CD1c-positive myeloid dendritic cell (primary cell): ENCODE measurements around the gene ADAM23.

Experiments used
- DNase-seq: peaks from one replicate; pipeline ENCODE4 v3.0.0-alpha.2; 2016; ENCODE audit errors: extremely low spot score

Gene ADAM23

DNA sequence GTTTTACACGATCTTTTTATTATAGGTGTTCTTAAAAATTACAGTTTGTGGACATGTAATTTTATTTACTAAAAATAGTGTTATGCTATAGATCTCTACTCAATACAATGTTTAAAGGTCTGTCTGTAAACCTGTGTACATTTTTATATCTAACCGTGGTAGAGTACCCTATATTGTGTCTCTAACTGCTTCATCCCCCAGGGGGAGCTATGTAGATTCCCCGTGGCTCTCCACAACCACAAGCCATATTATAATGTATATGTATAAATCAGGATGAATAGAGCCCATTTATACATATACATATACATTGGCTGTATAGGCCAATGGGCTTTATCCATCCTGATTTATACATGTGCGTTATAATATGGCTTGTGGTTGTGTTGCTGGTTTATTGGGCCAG is 59.4 kb downstream of the ADAM23 start:
- no peak for DNase-seq

DNA sequence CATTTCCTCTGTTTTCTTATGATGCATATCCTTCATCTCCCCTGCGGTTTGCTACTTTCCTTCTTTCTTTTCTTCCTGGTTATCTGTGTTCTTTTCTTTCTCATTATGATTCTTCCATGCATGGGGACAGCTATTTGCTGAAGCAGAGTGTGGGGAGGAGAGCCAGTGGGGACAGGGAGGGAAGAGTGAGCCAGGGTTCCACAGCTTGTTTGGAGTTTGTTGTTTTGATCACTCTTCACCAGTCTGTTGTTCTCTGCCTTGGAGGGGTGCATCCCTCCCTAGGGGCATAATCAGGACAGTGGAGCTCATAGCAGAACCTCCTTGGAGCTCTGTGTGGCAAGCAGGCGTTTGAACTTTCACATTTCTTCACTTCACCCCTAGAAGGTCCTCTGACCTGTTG is 68.0 kb downstream of the ADAM23 start:
- no peak for DNase-seq

- DNase-seq = no peak
These were observed 69.7 kb downstream of the ADAM23 start for GRCh38 chr2:206512999-206513398.

DNA sequence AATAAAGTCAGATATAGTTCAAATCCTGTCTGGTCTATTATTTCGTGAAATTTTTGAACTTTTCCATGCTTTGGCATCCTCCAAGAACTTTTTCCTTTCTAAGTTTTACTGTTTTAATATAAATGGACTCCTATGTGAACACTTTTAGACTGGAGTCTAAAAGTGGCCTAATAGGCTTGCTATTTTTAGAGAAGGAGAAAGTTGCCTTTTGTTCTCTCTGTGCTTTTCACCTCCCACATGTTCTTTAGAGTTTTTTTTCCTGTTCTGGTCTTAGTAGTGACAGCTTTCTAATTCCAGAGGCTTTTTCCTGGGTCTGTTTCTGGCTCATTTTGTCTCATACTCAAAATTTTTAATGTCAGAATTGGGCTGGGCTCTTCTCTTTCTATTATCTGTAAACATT is 72.2 kb downstream of the ADAM23 start:
- no peak for DNase-seq

GRCh38 chr2:206518997-206519396 is 75.7 kb downstream of the ADAM23 start:
- DNase-seq = no peak

- DNase-seq = no peak
These were observed 77.1 kb downstream of the ADAM23 start for GRCh38 chr2:206520450-206520849.

DNA sequence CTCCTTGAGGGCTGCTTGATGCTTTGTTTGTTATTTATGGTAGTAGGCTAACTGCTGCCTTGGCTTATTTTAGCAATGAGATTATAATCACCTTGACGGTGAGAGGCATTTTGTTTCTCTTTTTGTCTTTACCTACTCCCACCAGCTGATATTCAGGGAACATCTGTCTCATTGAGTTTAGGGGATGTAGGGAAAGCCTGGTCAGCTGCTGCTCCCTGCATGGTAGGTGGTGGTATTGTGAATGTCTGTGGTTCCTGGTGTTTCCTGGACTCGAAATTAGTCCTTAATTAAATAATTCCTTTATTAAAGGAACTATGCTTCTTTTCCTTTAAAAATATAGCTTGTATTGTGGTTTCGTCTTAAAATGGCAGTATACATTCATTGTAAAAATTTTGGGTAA is 77.8 kb downstream of the ADAM23 start:
- no peak for DNase-seq

- DNase-seq = no peak
These were observed 78.3 kb downstream of the ADAM23 start for GRCh38 chr2:206521612-206522011.

DNA sequence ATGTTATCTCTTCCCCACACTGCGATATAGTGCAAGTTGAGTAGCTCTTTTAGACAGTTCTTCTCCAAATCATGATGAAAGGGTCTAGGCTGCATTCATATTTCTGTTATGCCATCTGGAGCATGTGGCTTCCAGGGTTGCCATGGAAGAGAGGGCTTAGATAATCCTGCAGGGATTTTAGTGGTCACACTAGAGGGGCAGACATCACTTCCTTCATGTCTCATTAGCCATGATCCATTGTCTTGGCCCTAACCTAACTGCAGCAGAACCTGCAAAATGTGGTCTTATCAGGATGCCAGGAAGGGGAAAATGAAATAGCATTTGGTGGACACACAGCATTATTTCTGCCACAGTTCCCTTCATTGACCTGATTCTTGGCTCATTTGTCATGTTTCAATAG is 83.1 kb downstream of the ADAM23 start:
- no peak for DNase-seq

DNA sequence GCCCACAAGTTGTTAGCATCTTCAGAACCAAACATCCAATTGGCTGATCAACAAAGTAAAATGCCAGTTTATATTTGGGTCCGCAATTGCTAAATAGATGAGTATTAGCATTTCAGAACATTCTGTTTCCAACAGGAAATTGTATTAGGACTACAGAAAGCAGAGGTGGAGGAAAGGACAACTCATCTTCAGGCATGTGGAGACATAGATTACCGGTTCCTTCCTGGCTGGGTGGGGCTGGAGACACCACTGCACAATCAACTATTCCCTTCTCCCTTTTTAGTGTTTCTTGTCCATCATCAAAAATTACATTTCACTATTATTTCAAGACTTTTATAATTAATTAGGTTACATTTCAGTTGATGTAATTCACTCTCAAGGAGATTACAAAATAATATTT is 83.8 kb downstream of the ADAM23 start:
- no peak for DNase-seq

GRCh38 chr2:206530727-206531126 is 87.4 kb downstream of the ADAM23 start:
- no peak for DNase-seq

DNA sequence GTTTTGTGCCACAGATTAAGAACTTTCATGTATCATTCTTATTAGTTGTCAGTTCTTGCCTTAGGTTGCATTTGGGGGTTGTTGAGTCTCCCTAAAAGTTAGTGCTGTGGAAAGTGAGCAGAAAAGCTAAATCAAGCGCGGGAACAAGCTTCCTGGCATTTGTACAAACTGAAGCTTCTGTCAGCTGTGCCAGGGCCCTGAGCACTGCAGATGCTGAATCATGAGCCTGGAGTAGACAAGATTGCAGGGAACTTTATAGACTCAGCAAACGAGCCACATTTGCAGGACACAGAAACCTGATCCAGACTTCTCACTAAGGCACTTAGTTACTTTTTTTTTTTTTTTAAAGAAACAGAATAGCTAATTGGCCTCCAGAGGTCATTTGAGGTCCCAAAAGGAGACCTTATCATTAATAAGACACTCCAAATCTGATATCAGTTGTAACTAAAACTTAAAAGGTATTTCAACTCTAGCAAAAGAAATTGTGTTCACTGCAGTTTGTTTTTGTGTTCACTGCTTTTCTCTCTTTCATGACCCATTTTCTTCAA is 88.7 kb downstream of the ADAM23 start:
- DNase-seq = no peak

- no peak for DNase-seq
These were observed 90.6 kb downstream of the ADAM23 start for GRCh38 chr2:206533977-206534376.

- no peak for DNase-seq
These were observed 92.1 kb downstream of the ADAM23 start for GRCh38 chr2:206535260-206535986.

GRCh38 chr2:206540757-206541156 is 97.4 kb downstream of the ADAM23 start:
- no peak for DNase-seq

- DNase-seq = no peak
These were observed 99.7 kb downstream of the ADAM23 start for GRCh38 chr2:206543073-206543472.

DNA sequence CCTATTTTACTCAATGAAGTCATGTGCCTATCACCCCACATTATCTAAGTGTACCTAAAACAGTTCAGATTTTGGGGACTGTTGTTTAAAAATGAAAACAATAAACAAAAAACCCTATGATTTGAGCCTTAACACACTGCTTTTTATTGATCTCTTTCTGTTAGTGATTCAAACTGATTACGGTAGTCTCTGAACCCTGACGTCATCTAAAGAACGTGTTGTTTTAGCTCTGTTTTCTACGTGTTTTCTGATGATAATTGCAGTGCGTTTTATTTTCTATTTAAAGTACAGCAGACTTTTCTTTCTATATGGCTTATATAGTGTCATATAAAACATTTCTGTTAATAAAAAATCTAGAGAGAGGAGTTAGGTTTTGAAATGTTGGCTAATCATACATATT is 105.1 kb downstream of the ADAM23 start:
- no peak for DNase-seq

- no peak for DNase-seq
These were observed 112.4 kb downstream of the ADAM23 start for GRCh38 chr2:206555721-206556120.

DNA sequence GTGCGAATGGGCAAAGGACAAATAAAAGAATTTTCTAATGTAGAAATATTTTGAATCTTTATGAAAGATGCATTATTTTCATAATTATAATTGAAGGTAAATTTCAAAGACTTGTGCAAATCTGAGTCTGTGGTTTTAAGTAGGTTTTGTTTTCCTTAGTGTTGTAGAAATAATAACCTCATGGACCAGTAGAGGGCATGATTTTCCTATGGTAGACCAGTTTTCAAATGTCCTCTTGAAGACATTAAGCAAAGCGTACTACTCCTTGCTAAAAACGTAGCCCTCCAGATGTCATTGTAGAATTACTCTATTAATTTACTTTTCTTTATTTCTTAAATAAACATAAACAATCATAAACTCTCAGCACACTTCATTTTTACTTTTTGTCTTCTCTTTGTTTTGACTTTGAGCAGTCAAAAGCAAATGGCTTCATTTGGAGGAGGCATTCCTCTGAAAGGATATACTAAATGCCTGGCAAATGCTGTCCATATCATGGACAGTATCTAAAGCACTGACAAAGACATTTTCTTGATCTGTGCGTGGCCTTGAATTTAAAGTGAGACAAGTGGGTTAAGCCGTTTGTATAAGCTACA is 113.1 kb downstream of the ADAM23 start:
- DNase-seq = peak; percentile 15

GRCh38 chr2:206557321-206557720 is 114.0 kb downstream of the ADAM23 start:
- DNase-seq = no peak

DNA sequence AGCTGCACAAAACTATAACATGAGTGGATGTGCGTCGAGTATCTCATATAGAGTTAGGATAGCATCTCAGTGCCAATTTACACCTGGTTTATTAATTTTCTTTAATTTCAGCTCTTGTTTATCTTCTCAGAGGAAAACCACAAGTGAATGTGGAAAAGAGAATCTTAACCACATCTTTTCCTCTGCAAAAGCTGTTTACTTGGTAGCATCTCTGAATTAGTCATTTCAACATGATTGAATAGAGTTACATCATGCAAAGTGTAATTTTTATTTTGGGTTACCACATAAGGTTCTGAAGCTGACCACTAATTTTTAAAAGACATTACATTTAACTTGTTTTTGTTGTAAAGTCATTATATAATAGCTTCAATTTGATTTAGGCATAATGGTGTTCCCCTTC is 115.2 kb downstream of the ADAM23 start:
- no peak for DNase-seq

GRCh38 chr2:206561962-206562361 is 118.6 kb downstream of the ADAM23 start:
- no peak for DNase-seq

GRCh38 chr2:206562375-206562774 is 119.0 kb downstream of the ADAM23 start:
- DNase-seq = no peak

DNA sequence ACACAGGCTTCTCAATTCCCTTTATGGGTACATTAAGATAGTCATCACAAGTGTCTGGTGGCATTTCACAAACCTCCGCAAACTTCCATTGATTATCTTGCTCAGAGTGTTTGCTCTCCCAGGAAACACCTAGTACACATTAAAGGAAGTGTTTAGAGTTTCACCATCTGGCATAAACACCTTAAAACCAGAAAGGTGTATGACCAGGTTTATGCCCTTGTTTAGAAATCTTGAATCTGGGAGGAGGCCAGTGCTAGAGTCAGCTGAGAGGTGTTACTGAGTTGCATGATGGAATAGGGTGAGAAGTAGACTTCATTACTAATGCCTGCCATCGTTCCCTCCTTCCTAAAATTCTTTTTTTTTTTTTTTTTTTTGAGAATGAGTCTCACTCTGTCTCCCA is 120.0 kb downstream of the ADAM23 start:
- no peak for DNase-seq
